H7 (cell line): Measurements from ENCODE around the gene CEP170. TPM values are rescaled to one million over a fixed set of nuclear protein-coding genes. Genes with fewer than 3 reads are reported as not detected.

Source experiments
- DNase-seq: peaks from one replicate; pipeline ENCODE4 v3.0.0; 2012
- H3K27me3 ChIP-seq: 2 replicates; pipeline ENCODE4 v1.6.0; 2011; ENCODE audit warnings: mild to moderate bottlenecking, low read length; ENCODE audit not compliant: control insufficient read depth, insufficient read depth
- H3K36me3 ChIP-seq: replicated peaks from 2 replicates; pipeline ENCODE4 v1.5.1; 2011; ENCODE audit warnings: low read length; ENCODE audit not compliant: control insufficient read depth, insufficient read depth
- H3K4me3 ChIP-seq: 2 replicates; pipeline ENCODE4 v1.5.1; 2011; ENCODE audit warnings: low read depth, mild to moderate bottlenecking, control low read depth, low read length, moderate library complexity; ENCODE audit not compliant: insufficient read depth
- total RNA-seq: library from RNA; depleted of rRNA; stranded (reverse); fragments of >200 nt; shearing (Covaris generic); gene quantifications from 2 replicates; pipeline ENCODE4 v1.2.3, GENCODE V29; 2014; rRNA removed

The CEP170 gene
- total RNA-seq = 113 and 157 TPM in 2 replicates

GRCh38 chr1:243254927-243255790, at the start of gene CEP170:
CEP170 (minus strand) TSS chr1:243255281; CDS start chr1:243225280, 30,001 bp downstream.
- H3K36me3 ChIP-seq = no peaks in the 10 kb centered on the region
- H3K27me3 ChIP-seq = no peaks in the 10 kb centered on the region
- DNase-seq = peak; percentile 95
- peak within 1 kb of the TSS; percentile 95 for H3K4me3 ChIP-seq

GRCh38 chr1:243301059-243301458, 46.0 kb upstream of the CEP170 start:
- Histone ChIP-seq H3K4me3 (no peak overlapping the region), H3K27me3 (no peaks in the 10 kb centered on the region), H3K36me3 (no peaks in the 10 kb centered on the region)
- no peak for DNase-seq

GRCh38 chr1:243299069-243299468, 44.0 kb upstream of the CEP170 start:
- no peak for DNase-seq
- Histone ChIP-seq H3K27me3 (no peaks in the 10 kb centered on the region), H3K36me3 (no peaks in the 10 kb centered on the region), H3K4me3 (no peak overlapping the region)

DNA sequence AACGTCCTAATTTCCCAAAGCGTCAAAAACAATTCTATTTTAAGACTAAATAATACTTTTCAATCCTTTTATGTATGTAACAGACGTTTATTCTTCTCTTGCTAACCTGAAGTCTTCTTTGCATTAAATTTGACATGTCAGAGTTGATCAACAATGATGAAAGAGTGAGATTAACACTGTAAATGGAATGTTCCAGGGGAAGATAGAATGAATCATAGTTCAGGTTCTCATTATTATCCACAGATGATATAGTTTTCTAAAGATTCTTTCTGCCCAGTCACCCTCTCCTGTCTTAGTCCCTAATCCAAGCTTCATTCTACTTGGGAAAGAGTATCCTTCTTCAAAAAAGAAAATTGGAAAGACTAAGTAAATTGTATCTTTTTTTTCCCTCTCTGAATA, 39.6 kb upstream of the CEP170 start:
- Histone ChIP-seq H3K4me3 (no peak overlapping the region), H3K36me3 (no peaks in the 10 kb centered on the region), H3K27me3 (no peaks in the 10 kb centered on the region)
- DNase-seq = no peak

DNA sequence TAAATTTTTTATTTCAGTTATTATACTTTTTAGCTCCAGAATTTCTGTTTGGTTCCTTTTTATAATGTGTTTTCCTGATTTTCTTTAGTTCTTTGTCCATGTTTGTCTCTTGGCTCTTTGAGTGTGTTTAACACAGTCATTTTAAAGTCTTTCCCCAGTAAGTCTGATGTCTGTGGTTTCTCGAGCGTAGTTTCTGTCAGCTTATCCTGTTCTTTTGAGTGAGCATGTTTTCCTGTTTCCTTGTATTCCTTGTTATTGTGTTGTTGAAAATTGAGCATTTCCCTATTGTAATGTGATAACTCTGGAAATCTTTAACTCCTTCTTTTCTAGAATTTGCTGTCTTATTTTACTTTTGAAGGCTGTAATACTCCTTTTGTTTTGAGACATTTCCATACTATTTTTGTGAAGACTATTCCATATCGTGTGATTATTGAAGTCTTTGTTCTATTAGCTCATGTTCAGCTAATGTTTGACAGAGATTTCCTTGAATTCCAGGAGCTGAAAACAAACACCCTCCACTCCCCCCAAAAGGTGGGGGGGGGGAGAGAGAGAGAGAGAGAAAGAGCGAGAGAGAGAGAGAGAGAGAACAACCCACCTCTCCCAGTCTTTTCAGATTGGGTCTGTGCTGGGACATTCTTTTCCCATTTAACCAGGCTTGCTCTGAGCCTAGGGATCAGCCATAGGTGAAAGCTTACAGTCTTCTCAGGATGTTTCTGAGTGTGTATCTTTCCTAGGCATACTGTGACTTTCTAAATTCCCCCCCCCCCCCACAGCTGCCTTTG, 39.1 kb upstream of the CEP170 start:
- Histone ChIP-seq H3K27me3 (no peaks in the 10 kb centered on the region), H3K36me3 (no peaks in the 10 kb centered on the region), H3K4me3 (no peak overlapping the region)
- DNase-seq = no peak

- DNase-seq = peak; percentile 22
- H3K4me3 ChIP-seq = no peak overlapping the region
- H3K27me3 ChIP-seq = no peaks in the 10 kb centered on the region
- H3K36me3 ChIP-seq = no peaks in the 10 kb centered on the region
These were observed 37.0 kb upstream of the CEP170 start for GRCh38 chr1:243292117-243292516.

DNA sequence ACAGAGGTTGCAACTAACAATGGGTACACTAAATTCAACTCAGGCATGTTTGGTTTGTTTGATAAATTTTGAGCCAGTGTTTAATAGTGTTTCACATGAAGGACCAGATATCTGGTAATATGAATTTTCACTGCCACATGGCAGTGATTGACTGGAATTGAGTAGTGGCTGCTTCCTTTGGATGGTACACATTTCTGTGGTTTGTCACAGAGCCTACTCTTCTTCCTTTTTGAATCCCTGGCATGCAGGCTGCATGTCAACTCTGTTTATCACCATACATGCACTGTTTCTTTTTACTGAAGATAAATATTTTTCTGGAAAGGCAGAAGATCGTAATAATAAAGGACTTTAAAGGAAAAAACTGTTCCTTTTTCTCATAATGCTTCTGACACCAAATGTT, 36.2 kb upstream of the CEP170 start:
- no peak for DNase-seq
- no peaks in the 10 kb centered on the region for H3K36me3 ChIP-seq
- no peak overlapping the region for H3K4me3 ChIP-seq

DNA sequence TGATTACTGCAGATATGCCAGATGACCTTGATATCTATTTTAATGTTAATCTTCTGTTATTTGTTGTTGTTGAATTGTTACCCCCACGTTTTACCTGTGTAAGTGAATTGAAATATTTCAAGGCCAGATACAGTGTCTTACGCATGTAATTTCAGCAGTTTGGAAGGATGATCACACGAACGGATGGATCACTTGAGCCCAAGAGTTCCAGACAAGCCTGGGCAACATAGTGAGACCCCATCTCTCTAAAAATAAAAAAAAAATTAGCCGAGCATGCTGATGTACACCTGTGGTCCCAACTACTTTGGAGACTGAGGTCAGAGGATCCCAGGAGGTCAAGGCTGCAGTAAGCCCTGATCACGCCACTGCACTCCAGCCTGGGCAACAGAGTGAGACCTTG, 33.0 kb upstream of the CEP170 start:
- H3K36me3 ChIP-seq = no peaks in the 10 kb centered on the region
- no peaks in the 10 kb centered on the region for H3K27me3 ChIP-seq
- DNase-seq = no peak
- no peak overlapping the region for H3K4me3 ChIP-seq

More for the DNA sequence above, 36.2 kb upstream of the CEP170 start:
- no peaks in the 10 kb centered on the region for H3K27me3 ChIP-seq

- Histone ChIP-seq H3K4me3 (no peak overlapping the region), H3K27me3 (no peaks in the 10 kb centered on the region), H3K36me3 (no peaks in the 10 kb centered on the region)
- DNase-seq = no peak
These were observed 32.6 kb upstream of the CEP170 start for GRCh38 chr1:243287652-243288051.

DNA sequence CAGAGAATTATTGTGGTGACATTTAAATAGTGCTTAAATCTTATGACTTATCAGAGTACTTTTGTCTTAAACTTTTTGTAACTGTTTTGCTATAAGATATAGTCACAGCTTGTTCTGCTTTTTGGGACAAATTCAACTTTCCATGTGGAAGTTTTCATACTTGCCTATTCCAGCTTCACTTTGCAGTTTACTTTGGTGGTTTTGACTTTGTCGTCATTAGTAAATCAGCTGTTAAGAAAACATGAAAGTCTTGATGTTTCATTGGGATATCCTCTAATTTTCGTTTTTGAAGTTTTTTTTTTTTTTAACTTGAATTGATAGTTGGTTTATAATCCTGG, 32.0 kb upstream of the CEP170 start:
- DNase-seq = no peak
- H3K27me3 ChIP-seq = no peaks in the 10 kb centered on the region
- H3K36me3 ChIP-seq = no peaks in the 10 kb centered on the region
- no peak overlapping the region for H3K4me3 ChIP-seq

- no peak for DNase-seq
- Histone ChIP-seq H3K36me3 (no peaks in the 10 kb centered on the region), H3K27me3 (no peaks in the 10 kb centered on the region), H3K4me3 (no peak overlapping the region)
These were observed 31.5 kb upstream of the CEP170 start for GRCh38 chr1:243286409-243287122.

DNA sequence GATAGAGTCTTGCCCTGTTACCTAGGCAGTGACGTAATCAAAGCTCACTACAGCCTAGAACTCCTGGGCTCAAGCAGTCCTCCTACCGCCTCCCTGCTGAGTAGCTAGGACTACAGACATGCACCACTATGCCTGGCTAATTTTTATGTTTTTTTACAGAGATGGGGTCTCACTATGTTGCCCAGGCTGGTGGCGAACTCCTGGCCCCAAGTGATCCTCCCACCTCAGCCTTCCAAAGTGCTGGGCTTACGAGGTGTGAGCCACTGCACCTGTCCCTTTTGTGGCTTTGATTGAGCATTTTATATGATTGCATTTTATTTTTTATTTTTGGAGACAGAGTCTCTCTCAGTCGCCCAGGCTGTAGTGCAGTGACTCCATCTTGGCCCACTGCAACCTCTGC, 26.6 kb upstream of the CEP170 start:
- no peak overlapping the region for H3K4me3 ChIP-seq
- no peaks in the 10 kb centered on the region for H3K36me3 ChIP-seq
- H3K27me3 ChIP-seq = no peaks in the 10 kb centered on the region
- no peak for DNase-seq

- DNase-seq = no peak
- H3K4me3 ChIP-seq = no peak overlapping the region
- no peaks in the 10 kb centered on the region for H3K36me3 ChIP-seq
- H3K27me3 ChIP-seq = no peaks in the 10 kb centered on the region
These were observed 25.6 kb upstream of the CEP170 start for GRCh38 chr1:243280571-243281129.

DNA sequence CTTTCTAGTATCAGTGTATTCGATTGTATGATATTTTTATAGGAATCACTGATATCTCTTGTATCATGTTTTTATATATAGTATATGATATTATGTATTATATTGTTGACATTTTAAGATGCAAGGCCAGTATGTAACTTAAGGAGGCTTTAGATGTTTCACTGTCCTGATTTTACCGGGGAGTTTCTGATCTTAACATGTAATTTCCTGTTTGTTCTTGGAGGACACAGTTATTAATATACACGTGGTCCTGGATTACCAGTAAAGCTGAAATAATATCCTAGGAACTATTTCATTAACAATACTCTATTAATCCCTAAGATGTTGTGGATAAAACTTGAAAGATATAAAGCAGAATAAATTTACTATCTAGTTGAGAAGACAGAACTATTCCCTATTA, 20.2 kb upstream of the CEP170 start:
- H3K36me3 ChIP-seq = no peaks in the 10 kb centered on the region
- DNase-seq = no peak
- no peaks in the 10 kb centered on the region for H3K27me3 ChIP-seq
- no peak overlapping the region for H3K4me3 ChIP-seq
